ENCODE results near the gene PIAS1.
"Not testable (repeated sequence)": the region's sequence is repeated elsewhere in the genome, so short reads cannot be mapped to it uniquely, and the experiment has no call there.

Gene PIAS1

DNA sequence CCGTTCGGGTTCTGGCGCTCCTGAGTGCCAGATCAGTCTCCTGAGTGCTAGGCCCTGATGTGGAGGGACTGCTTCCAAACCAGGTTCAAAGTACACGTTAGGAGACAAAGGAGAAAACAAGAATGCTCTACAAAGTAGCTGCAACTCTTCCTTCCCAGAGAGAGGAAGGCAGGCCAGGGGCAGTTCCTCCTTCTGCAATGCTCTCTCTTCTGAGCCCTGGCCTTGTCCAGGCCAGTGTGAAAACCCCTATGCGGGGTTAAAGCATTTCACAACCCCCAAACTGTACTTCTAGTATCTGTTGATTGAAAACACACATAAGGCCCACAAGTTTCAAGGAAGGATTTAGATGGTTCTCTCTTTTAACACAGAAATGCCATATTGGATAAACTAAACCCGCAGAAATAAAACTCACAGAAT lies 160.7 kb downstream of the PIAS1 start:
- H3K27ac ChIP-seq (ENCODE audit: low read length) = no peak overlapping the region
- H3K36me3 ChIP-seq (ENCODE audit: insufficient read depth, low read depth, low read length) = peaks cover 36% of the 10 kb centered on the region
- H3K9me3 ChIP-seq (ENCODE audit: insufficient read depth, low read depth, low read length) = no peaks in the 10 kb centered on the region
- peaks cover 3% of the 10 kb centered on the region; the same call in 1 of the 2 replicates for H3K4me1 ChIP-seq (ENCODE audit: insufficient read depth, low read length)
- H3K9ac ChIP-seq (ENCODE audit: low read depth, low read length) = no peak overlapping the region
- H3K27me3 ChIP-seq (ENCODE audit: insufficient read depth, low read length) = no peaks in the 10 kb centered on the region
- H3K4me3 ChIP-seq (ENCODE audit: low read length) = no peak overlapping the region

DNA sequence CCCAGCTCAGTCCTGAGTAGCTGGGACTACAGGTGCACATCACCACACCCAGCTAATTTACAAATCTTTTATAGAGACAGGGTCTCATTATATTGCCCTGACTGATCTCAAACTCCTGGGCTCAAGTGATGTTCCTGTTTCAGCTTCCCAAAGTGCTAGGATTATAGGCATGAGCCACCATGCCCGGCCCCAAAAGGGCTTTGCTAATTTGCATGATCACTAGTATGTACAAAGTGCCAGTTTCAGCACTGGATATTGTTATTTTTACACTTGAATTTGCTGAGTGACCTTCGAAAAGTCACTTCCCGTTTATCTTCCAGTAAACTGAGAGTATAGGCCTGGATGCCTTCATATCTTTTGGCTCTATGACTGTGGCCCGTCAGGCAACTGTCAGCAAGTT lies 163.2 kb downstream of the PIAS1 start:
- Histone ChIP-seq H3K27ac (ENCODE audit: low read length) (no peak overlapping the region), H3K9ac (ENCODE audit: low read depth, low read length) (no peak overlapping the region), H3K9me3 (ENCODE audit: insufficient read depth, low read depth, low read length) (no peaks in the 10 kb centered on the region), H3K4me1 (ENCODE audit: insufficient read depth, low read length) (no peaks in the 10 kb centered on the region), H3K4me3 (ENCODE audit: low read length) (no peak overlapping the region), H3K27me3 (ENCODE audit: insufficient read depth, low read length) (no peaks in the 10 kb centered on the region), H3K36me3 (ENCODE audit: insufficient read depth, low read depth, low read length) (peaks cover 36% of the 10 kb centered on the region)

GRCh38 chr15:68218331-68218730 lies 164.2 kb downstream of the PIAS1 start:
- no peak overlapping the region for H3K4me3 ChIP-seq (ENCODE audit: low read length)
- no peak overlapping the region for H3K9ac ChIP-seq (ENCODE audit: low read depth, low read length)
- no peaks in the 10 kb centered on the region for H3K27me3 ChIP-seq (ENCODE audit: insufficient read depth, low read length)
- peaks cover 5% of the 10 kb centered on the region; the same call in 1 of the 2 replicates for H3K9me3 ChIP-seq (ENCODE audit: insufficient read depth, low read depth, low read length)
- peaks cover 39% of the 10 kb centered on the region for H3K36me3 ChIP-seq (ENCODE audit: insufficient read depth, low read depth, low read length)
- no peaks in the 10 kb centered on the region for H3K4me1 ChIP-seq (ENCODE audit: insufficient read depth, low read length)
- H3K27ac ChIP-seq (ENCODE audit: low read length) = no peak overlapping the region

- Histone ChIP-seq H3K27ac (ENCODE audit: low read length) (no peak overlapping the region), H3K9me3 (ENCODE audit: insufficient read depth, low read depth, low read length) (peaks cover 6% of the 10 kb centered on the region), H3K27me3 (ENCODE audit: insufficient read depth, low read length) (no peaks in the 10 kb centered on the region), H3K36me3 (ENCODE audit: insufficient read depth, low read depth, low read length) (peaks cover 39% of the 10 kb centered on the region), H3K4me1 (ENCODE audit: insufficient read depth, low read length) (no peaks in the 10 kb centered on the region), H3K9ac (ENCODE audit: low read depth, low read length) (no peak overlapping the region), H3K4me3 (ENCODE audit: low read length) (no peak overlapping the region)
Observed at GRCh38 chr15:68218847-68219798, 165.0 kb downstream of the PIAS1 start.

- Histone ChIP-seq H3K27me3 (ENCODE audit: insufficient read depth, low read length) (no peaks in the 10 kb centered on the region), H3K27ac (ENCODE audit: low read length) (no peak overlapping the region), H3K4me1 (ENCODE audit: insufficient read depth, low read length) (no peaks in the 10 kb centered on the region), H3K4me3 (ENCODE audit: low read length) (no peak overlapping the region), H3K9me3 (ENCODE audit: insufficient read depth, low read depth, low read length) (peaks cover 6% of the 10 kb centered on the region), H3K9ac (ENCODE audit: low read depth, low read length) (no peak overlapping the region), H3K36me3 (ENCODE audit: insufficient read depth, low read depth, low read length) (peaks cover 39% of the 10 kb centered on the region)
Observed at GRCh38 chr15:68220489-68220888, 166.4 kb downstream of the PIAS1 start.

DNA sequence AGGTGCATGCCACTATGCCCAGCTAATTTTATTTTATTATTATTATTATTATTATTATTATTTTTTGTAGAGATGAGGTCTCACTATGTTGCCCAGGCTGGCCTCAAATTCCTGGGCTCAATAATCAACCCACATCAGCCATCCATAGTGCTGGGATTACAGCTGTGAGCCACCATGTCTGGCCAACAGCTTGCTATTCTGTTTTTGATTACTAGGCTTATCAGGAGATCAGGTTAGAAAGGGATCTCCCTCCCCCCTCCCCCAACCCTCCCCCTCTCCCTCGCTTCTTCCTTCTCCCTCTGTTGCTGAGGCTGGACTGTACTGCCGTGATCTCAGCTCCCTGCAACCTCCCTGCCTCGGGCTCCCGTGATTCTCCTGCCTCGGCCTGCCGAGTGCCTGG lies 166.9 kb downstream of the PIAS1 start:
- peaks cover 6% of the 10 kb centered on the region for H3K9me3 ChIP-seq (ENCODE audit: insufficient read depth, low read depth, low read length)
- H3K36me3 ChIP-seq (ENCODE audit: insufficient read depth, low read depth, low read length) = peaks cover 37% of the 10 kb centered on the region
- H3K27ac ChIP-seq (ENCODE audit: low read length) = no peak overlapping the region
- H3K9ac ChIP-seq (ENCODE audit: low read depth, low read length) = no peak overlapping the region
- H3K4me1 ChIP-seq (ENCODE audit: insufficient read depth, low read length) = no peaks in the 10 kb centered on the region
- H3K4me3 ChIP-seq (ENCODE audit: low read length) = no peak overlapping the region
- H3K27me3 ChIP-seq (ENCODE audit: insufficient read depth, low read length) = no peaks in the 10 kb centered on the region

DNA sequence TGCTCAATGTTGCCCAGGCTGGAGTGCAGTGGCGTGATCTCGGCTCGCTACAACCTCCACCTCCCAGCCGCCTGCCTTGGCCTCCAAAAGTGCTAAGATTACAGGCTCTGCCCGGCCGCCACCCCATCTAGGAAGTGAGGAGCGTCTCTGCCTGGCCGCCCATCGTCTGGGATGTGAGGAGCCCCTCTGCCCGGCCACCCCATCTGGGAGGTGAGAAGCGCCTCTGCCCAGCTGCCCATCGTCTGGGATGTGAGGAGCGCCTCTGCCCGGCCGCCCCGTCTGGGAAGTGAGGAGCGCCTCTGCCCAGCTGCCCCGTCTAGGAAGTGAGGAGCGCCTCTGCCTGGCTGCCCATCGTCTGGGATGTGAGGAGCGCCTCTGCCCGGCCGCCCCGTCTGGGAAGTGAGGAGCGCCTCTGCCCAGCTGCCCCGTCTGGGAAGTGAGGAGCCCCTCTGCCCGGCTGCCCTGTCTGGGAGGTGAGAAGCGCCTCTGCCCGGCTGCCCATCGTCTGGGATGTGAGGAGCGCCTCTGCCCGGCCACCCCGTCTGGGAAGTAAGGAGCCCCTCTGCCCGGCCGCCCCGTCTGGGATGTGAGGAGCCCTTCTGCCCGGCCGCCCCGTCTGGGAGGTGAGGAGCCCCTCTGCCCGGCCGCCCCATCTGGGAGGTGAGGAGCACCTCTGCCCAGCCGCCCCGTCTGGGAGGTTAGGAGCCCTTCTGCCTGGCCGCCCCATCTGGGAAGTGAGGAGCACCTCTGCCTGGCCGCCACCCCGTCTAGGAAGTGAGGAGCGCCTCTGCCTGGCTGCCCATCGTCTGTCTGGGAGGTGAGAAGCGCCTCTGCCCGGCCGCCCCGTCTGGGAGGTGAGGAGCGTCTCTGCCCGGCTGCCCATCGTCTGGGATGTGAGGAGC lies 167.7 kb downstream of the PIAS1 start:
- not testable (repeated sequence) for H3K4me1 ChIP-seq (ENCODE audit: insufficient read depth, low read length); H3K27ac ChIP-seq (ENCODE audit: low read length); H3K9ac ChIP-seq (ENCODE audit: low read depth, low read length); H3K9me3 ChIP-seq (ENCODE audit: insufficient read depth, low read depth, low read length); H3K27me3 ChIP-seq (ENCODE audit: insufficient read depth, low read length); H3K4me3 ChIP-seq (ENCODE audit: low read length)
- peaks cover 29% of the 10 kb centered on the region for H3K36me3 ChIP-seq (ENCODE audit: insufficient read depth, low read depth, low read length)

DNA sequence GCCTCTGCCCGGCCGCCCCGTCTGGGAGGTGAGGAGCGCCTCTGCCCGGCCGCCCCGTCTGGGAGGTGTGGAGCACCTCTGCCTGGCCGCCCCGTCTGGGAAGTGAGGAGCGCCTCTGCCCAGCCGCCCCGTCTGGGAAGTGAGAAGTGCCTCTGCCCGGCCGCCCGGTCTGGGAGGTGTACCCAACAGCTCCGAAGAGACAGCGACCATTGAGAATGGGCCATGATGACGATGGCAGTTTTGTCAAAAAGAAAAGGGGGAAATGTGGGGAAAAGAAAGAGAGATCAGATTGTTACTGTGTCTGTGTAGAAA lies 168.3 kb downstream of the PIAS1 start:
- H3K9me3 ChIP-seq (ENCODE audit: insufficient read depth, low read depth, low read length); H3K27me3 ChIP-seq (ENCODE audit: insufficient read depth, low read length); H3K4me1 ChIP-seq (ENCODE audit: insufficient read depth, low read length); H3K9ac ChIP-seq (ENCODE audit: low read depth, low read length); H3K4me3 ChIP-seq (ENCODE audit: low read length); H3K27ac ChIP-seq (ENCODE audit: low read length): not testable (repeated sequence)
- H3K36me3 ChIP-seq (ENCODE audit: insufficient read depth, low read depth, low read length) = peaks cover 23% of the 10 kb centered on the region

GRCh38 chr15:68223171-68223570 lies 169.1 kb downstream of the PIAS1 start:
- H3K9me3 ChIP-seq (ENCODE audit: insufficient read depth, low read depth, low read length) = peaks cover 6% of the 10 kb centered on the region
- no peak overlapping the region for H3K27ac ChIP-seq (ENCODE audit: low read length)
- H3K9ac ChIP-seq (ENCODE audit: low read depth, low read length) = no peak overlapping the region
- no peak overlapping the region for H3K4me3 ChIP-seq (ENCODE audit: low read length)
- H3K36me3 ChIP-seq (ENCODE audit: insufficient read depth, low read depth, low read length) = peaks cover 17% of the 10 kb centered on the region
- H3K4me1 ChIP-seq (ENCODE audit: insufficient read depth, low read length) = peaks cover 6% of the 10 kb centered on the region
- H3K27me3 ChIP-seq (ENCODE audit: insufficient read depth, low read length) = no peaks in the 10 kb centered on the region

GRCh38 chr15:68224108-68224507 lies 170.0 kb downstream of the PIAS1 start:
- peaks cover 7% of the 10 kb centered on the region for H3K36me3 ChIP-seq (ENCODE audit: insufficient read depth, low read depth, low read length)

GRCh38 chr15:68224546-68225250 lies 170.6 kb downstream of the PIAS1 start:
- Histone ChIP-seq H3K9me3 (ENCODE audit: insufficient read depth, low read depth, low read length) (peaks cover 6% of the 10 kb centered on the region), H3K4me1 (ENCODE audit: insufficient read depth, low read length) (peaks cover 11% of the 10 kb centered on the region), H3K27ac (ENCODE audit: low read length) (no peak overlapping the region), H3K36me3 (ENCODE audit: insufficient read depth, low read depth, low read length) (peaks cover 3% of the 10 kb centered on the region), H3K9ac (ENCODE audit: low read depth, low read length) (no peak overlapping the region), H3K4me3 (ENCODE audit: low read length) (no peak overlapping the region), H3K27me3 (ENCODE audit: insufficient read depth, low read length) (no peaks in the 10 kb centered on the region)

More at GRCh38 chr15:68224108-68224507, 170.0 kb downstream of the PIAS1 start:
- Histone ChIP-seq H3K9ac (ENCODE audit: low read depth, low read length) (no peak overlapping the region), H3K4me3 (ENCODE audit: low read length) (no peak overlapping the region), H3K4me1 (ENCODE audit: insufficient read depth, low read length) (peaks cover 11% of the 10 kb centered on the region), H3K9me3 (ENCODE audit: insufficient read depth, low read depth, low read length) (peaks cover 6% of the 10 kb centered on the region), H3K27me3 (ENCODE audit: insufficient read depth, low read length) (no peaks in the 10 kb centered on the region), H3K27ac (ENCODE audit: low read length) (no peak overlapping the region)
